GM10248 (cell line): ENCODE results near the gene MLPH.

ENCODE experiments used
- CTCF ChIA-PET: fragments of 300-600 bp; sonication (Branson Sonifier 250); formaldehyde crosslinking; extraction: SDS; loops from one replicate; lab custom pipeline; 2021; ENCODE audit warnings: antibody characterized with exemption; lab: Yijun Ruan, JAX
- POLR2A ChIA-PET: fragments of 350-650 bp; sonication (Branson Sonifier 250); formaldehyde crosslinking; extraction: SDS; loops from one replicate; lab custom pipeline; 2020; ENCODE audit warnings: antibody characterized with exemption; lab: Yijun Ruan, JAX
- DNase-seq: peaks from one replicate; pipeline ENCODE4 v3.0.0; 2012; ENCODE audit errors: extremely low spot score
- TF ChIP-seq, protein P1 (sequence below): IDR thresholded peaks from 2 replicates; pipeline ENCODE4 v1.5.1; 2012; ENCODE audit warnings: mild to moderate bottlenecking, low read depth; ENCODE audit errors: extremely low read depth, missing control alignments, control extremely low read depth

MLPH gene

DNA sequence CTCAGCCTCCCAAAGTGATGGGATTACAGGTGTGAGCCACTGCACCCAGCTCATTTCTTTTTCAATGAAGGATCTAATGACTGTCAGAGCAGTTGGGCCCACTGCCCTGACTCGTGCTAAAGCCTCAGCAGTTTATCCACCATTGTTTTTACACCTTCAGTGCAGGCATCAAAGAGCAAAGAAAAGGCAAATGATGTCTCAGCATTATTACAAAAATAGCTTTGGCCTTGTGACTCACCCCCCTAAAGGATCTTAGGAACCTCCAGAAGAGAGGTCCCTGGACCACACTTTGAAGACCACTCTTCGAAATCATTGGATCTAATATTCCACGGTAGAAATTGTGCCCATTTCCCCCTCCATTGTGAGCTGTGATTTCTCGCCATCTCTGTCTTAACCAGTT lies 21.3 kb downstream of the MLPH start:
- ChIA-PET POLR2A (no interaction called here), CTCF (interaction anchor here (1.1 to 14.3 kb wide), 2 partner anchors 11 to 66 kb away, joined by 3 to 317 read pairs; no protein-coding TSS in a partner anchor)
- TF ChIP-seq, protein P1, sequence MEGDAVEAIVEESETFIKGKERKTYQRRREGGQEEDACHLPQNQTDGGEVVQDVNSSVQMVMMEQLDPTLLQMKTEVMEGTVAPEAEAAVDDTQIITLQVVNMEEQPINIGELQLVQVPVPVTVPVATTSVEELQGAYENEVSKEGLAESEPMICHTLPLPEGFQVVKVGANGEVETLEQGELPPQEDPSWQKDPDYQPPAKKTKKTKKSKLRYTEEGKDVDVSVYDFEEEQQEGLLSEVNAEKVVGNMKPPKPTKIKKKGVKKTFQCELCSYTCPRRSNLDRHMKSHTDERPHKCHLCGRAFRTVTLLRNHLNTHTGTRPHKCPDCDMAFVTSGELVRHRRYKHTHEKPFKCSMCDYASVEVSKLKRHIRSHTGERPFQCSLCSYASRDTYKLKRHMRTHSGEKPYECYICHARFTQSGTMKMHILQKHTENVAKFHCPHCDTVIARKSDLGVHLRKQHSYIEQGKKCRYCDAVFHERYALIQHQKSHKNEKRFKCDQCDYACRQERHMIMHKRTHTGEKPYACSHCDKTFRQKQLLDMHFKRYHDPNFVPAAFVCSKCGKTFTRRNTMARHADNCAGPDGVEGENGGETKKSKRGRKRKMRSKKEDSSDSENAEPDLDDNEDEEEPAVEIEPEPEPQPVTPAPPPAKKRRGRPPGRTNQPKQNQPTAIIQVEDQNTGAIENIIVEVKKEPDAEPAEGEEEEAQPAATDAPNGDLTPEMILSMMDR, result no peak
- DNase-seq, result no peak

DNA sequence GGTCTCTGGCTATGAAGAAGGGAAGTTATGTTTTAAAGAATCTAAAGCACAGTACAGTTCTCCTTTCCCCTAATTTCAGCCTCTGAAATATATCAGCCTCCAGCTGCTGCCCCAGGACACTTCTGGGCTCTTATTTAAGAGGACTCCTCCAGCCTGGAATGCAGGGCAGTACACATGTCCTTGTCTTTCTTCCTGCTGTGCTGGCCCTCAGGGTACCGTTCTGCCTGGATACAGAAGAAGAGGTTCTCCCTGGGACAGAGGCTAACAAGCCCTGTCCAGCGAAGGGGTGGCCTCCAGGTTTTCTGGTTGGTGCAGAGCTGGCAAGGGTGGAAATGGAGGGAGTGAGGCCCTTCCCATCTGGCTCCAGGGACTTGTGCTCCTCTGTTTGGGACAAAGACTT lies 22.1 kb downstream of the MLPH start:
- TF ChIP-seq, protein P1, result no peak
- DNase-seq, result no peak
- ChIA-PET POLR2A (no interaction called here), CTCF (interaction anchor here (14.3 kb wide), 1 partner anchor 65 kb away, joined by 317 read pairs; no protein-coding TSS in a partner anchor)

DNA sequence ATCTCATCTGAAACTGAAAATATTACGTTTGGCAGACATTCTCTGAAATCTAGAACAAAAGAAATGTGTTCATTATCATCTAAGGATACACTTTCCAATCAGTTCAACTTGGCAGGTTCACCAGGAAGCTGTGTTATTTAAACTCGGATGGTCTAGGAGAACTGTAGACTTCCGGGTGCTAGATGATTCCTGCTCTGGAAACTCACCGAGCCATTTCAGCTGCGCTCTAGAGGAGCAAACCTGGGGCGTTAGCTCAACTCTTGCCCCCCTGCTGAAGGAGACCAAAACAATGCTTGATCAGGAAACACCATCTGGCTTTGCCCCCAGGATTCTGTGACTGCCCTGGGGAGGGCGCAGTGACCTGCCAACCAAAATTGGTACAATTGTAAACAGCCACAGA lies 22.9 kb downstream of the MLPH start:
- CTCF ChIA-PET, result interaction anchor here (1.1 to 14.3 kb wide), 2 partner anchors 32 to 64 kb away, joined by 3 to 317 read pairs; no protein-coding TSS in a partner anchor
- TF ChIP-seq, protein P1, result no peak
- POLR2A ChIA-PET, result no interaction called here
- no peak for DNase-seq

DNA sequence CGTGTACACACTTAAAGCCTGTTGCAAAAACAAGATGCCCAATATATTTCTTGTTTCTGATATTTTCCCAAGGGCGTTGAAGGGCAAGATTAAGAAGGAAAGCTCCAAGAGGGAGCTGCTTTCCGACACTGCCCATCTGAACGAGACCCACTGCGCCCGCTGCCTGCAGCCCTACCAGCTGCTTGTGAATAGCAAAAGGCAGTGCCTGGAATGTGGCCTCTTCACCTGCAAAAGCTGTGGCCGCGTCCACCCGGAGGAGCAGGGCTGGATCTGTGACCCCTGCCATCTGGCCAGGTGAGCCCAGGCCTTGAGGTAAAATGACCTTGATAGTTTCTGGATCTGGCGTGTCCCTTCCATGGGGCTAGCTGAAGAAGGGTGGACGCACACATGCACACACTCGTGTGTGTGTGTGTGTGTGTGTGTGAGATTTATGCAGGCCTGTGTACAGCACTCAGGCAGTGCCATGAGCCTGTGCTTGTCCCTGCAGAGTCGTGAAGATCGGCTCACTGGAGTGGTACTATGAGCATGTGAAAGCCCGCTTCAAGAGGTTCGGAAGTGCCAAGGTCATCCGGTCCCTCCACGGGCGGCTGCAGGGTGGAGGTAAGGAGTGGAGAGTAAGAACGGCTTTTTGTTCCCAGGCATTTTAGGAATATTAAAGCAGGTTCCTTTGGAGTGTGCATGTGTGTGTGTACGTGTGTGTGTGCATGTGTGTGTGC lies 23.6 kb downstream of the MLPH start:
- POLR2A ChIA-PET, result no interaction called here
- CTCF ChIA-PET, result interaction anchor here (1.0 to 14.3 kb wide), 3 partner anchors 31 to 63 kb away, joined by 3 to 317 read pairs (median 5); no protein-coding TSS in a partner anchor

DNA sequence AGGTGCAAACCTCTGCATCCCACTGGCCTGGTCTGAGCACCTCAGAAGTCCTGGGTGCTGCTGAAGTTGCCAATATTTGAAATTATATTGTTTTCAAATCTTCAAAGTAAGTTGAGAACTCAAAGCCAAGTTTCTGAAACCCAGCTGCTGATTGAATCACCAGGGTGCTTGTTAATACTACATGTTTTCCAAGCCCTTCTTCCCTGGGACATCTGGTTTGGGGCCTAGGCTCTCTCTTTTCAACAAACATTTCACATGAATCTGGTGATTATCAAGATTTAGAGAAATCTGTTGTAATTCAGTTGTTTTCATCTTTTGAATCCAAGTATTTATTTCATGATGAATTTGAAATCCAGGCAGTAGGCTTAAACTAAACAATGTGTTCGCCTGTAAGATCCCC lies 24.4 kb downstream of the MLPH start:
- CTCF ChIA-PET, result interaction anchor here (1.0 to 14.3 kb wide), 11 partner anchors 10 to 632 kb away, joined by 3 to 317 read pairs (median 8); no protein-coding TSS in a partner anchor
- TF ChIP-seq, protein P1, result no peak
- POLR2A ChIA-PET, result no interaction called here
- no peak for DNase-seq

More for the DNA sequence above, 23.6 kb downstream of the MLPH start:
- DNase-seq, result no peak
- TF ChIP-seq, protein P1, result no peak

DNA sequence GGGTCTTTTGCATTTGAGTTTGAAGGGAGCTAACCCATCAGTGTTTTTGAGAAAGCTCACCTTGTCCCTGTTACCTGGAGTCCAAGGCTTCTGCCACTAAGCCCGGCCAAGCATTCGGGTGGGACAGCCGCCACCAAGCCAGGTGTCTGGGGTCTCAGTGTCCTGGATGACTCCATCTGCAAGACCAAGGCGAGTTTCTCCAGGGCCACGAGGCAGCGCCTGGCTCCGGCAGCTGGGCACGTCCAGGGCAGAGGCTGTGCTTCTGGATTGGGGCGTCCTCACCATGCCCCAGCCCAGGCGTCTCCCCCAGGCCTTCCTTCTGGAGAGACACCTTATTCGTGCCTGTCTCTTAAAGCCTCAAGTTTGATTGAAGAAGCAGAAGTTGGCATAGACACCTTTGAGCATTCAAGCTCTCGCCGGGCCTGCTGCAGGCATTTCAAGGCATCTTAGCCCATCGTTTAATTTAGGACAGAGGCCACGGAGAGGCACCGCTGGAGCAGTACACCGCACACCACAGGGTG lies 24.9 kb downstream of the MLPH start:
- TF ChIP-seq, protein P1, result no peak
- DNase-seq, result no peak
- CTCF ChIA-PET, result interaction anchor here (1.0 to 14.3 kb wide), 33 partner anchors 7 to 755 kb away, joined by 3 to 317 read pairs (median 6); partner anchors contain the start of gene PRLH
- POLR2A ChIA-PET, result no interaction called here
